ENCODE data around the gene RPS21.

RPS21 gene

GRCh38 chr20:62428396-62429295 lies 41.7 kb downstream of the RPS21 start:
- no peak for FAIRE-seq

- no peak for FAIRE-seq
Observed at GRCh38 chr20:62429455-62430310, 42.8 kb downstream of the RPS21 start.

GRCh38 chr20:62430311-62430853 lies 43.5 kb downstream of the RPS21 start:
- no peak for FAIRE-seq

GRCh38 chr20:62430866-62431447 lies 44.1 kb downstream of the RPS21 start:
- FAIRE-seq, result no peak

- FAIRE-seq, result no peak
Observed at GRCh38 chr20:62433658-62434497, 47.0 kb downstream of the RPS21 start.

- FAIRE-seq, result no peak
Observed at GRCh38 chr20:62436692-62437091, 49.8 kb downstream of the RPS21 start.

- FAIRE-seq, result no peak
Observed at GRCh38 chr20:62437496-62437895, 50.6 kb downstream of the RPS21 start.

GRCh38 chr20:62437927-62438326 lies 51.0 kb downstream of the RPS21 start:
- no peak for FAIRE-seq
